HEK293 (cell line): ENCODE results near the gene MMP12.

Experiments used
- CTCF ChIA-PET: fragments of 350-600 bp; formaldehyde crosslinking; extraction: SDS; loops from one replicate; lab custom pipeline; 2021; ENCODE audit warnings: antibody characterized with exemption; lab: Yijun Ruan, JAX
- POLR2A ChIA-PET: fragments of 300-600 bp; formaldehyde crosslinking; extraction: SDS; loops from one replicate; lab custom pipeline; 2020; ENCODE audit warnings: antibody characterized with exemption, inconsistent platforms; lab: Yijun Ruan, JAX
- H3K27ac ChIP-seq: fragments of 200-500 bp; sonication (Bioruptor generic); 2 replicates; pipeline ENCODE4 v1.5.1; 2014; ENCODE audit warnings: low read depth, low read length, control low read depth, inconsistent platforms; ENCODE audit errors: extremely low read depth
- H3K36me3 ChIP-seq, 2 experiments: fragments of 200-500 bp in 1 of 2; sonication (Bioruptor generic) in 1 of 2; 1 replicate in 1 of 2; 2 replicates in 1 of 2; pipeline ENCODE4 v1.5.1; 2014 to 2017; ENCODE audit warnings: inconsistent platforms in 2 of 2, low read length in 2 of 2; ENCODE audit not compliant: control insufficient read depth in 2 of 2, insufficient read depth in 1 of 2
- H3K4me1 ChIP-seq: fragments of 200-500 bp; sonication (Bioruptor generic); 2 replicates; pipeline ENCODE4 v1.5.1; 2014; ENCODE audit warnings: mild to moderate bottlenecking, low read length, inconsistent platforms; ENCODE audit not compliant: control insufficient read depth, insufficient read depth
- H3K4me3 ChIP-seq: 2 replicates; pipeline ENCODE4 v1.5.1; 2011; ENCODE audit warnings: low read depth, mild to moderate bottlenecking, control low read depth, low read length, moderate library complexity
- H3K9me3 ChIP-seq: fragments of 200-500 bp; sonication (Bioruptor generic); 2 replicates; pipeline ENCODE4 v1.5.1; 2014; ENCODE audit warnings: low read depth, low read length, inconsistent platforms; ENCODE audit not compliant: control insufficient read depth, insufficient read depth
- ATF2 ChIP-seq: fragments of 450-650 bp; formaldehyde crosslinking; IDR thresholded peaks from 2 replicates; pipeline ENCODE4 v1.5.1; 2016; ENCODE audit warnings: missing biosample characterization, missing genetic modification characterization, low read depth
- ELK4 ChIP-seq: IDR thresholded peaks from 2 replicates; pipeline ENCODE4 v1.6.1; 2011; ENCODE audit warnings: mild to moderate bottlenecking, low read depth, low read length, borderline replicate concordance
- HOXA7 ChIP-seq: sonication (generic); formaldehyde crosslinking; IDR thresholded peaks from 2 replicates; pipeline ENCODE4 v1.8.1; 2022; ENCODE audit warnings: missing genetic modification reagents, borderline replicate concordance
- KLF8 ChIP-seq: fragments of 450-650 bp; formaldehyde crosslinking; IDR thresholded peaks from 2 replicates; pipeline ENCODE4 v1.5.1; 2016; ENCODE audit warnings: missing biosample characterization, missing genetic modification characterization
- PBX3 ChIP-seq: sonication (generic); formaldehyde crosslinking; IDR thresholded peaks from 2 replicates; pipeline ENCODE4 v1.8.1; 2022; ENCODE audit warnings: mild to moderate bottlenecking, moderate library complexity, missing genetic modification reagents
- YY1 ChIP-seq: fragments of 450-650 bp; formaldehyde crosslinking; IDR thresholded peaks from 2 replicates; pipeline ENCODE4 v1.5.1; 2018; ENCODE audit warnings: missing biosample characterization, missing genetic modification characterization
- ZNF114 ChIP-seq: fragments of 450-650 bp; formaldehyde crosslinking; IDR thresholded peaks from 2 replicates; pipeline ENCODE4 v1.5.0; 2017; ENCODE audit warnings: missing biosample characterization, missing genetic modification characterization
- ZNF121 ChIP-seq: fragments of 450-650 bp; formaldehyde crosslinking; IDR thresholded peaks from 2 replicates; pipeline ENCODE4 v1.5.1; 2016; ENCODE audit warnings: missing biosample characterization, missing genetic modification characterization
- ZNF140 ChIP-seq: fragments of 450-650 bp; formaldehyde crosslinking; IDR thresholded peaks from 2 replicates; pipeline ENCODE4 v1.5.1; 2016; ENCODE audit warnings: missing biosample characterization, missing genetic modification characterization
- ZNF157 ChIP-seq: fragments of 450-650 bp; formaldehyde crosslinking; IDR thresholded peaks from 2 replicates; pipeline ENCODE4 v1.5.1; 2016; ENCODE audit warnings: missing biosample characterization, missing genetic modification characterization
- ZNF2 ChIP-seq: fragments of 450-650 bp; formaldehyde crosslinking; IDR thresholded peaks from 2 replicates; pipeline ENCODE4 v1.5.1; 2016; ENCODE audit warnings: missing biosample characterization, missing genetic modification characterization
- ZNF341 ChIP-seq: fragments of 450-650 bp; formaldehyde crosslinking; IDR thresholded peaks from 2 replicates; pipeline ENCODE4; 2016; ENCODE audit warnings: low read depth, missing biosample characterization, missing genetic modification characterization
- ZNF518A ChIP-seq: fragments of 450-650 bp; formaldehyde crosslinking; conservative IDR thresholded peaks from 2 replicates; pipeline ENCODE4 v1.5.1; 2016; ENCODE audit warnings: low read depth, missing biosample characterization, missing genetic modification characterization
- ZNF654 ChIP-seq: fragments of 450-650 bp; formaldehyde crosslinking; IDR thresholded peaks from 2 replicates; pipeline ENCODE4 v1.5.1; 2016; ENCODE audit warnings: low read depth, missing biosample characterization, missing genetic modification characterization
- ZNF664 ChIP-seq: fragments of 450-650 bp; formaldehyde crosslinking; IDR thresholded peaks from 2 replicates; pipeline ENCODE4 v1.5.1; 2016; ENCODE audit warnings: missing biosample characterization, missing genetic modification characterization
- ZNF704 ChIP-seq: fragments of 450-650 bp; formaldehyde crosslinking; IDR thresholded peaks from 2 replicates; pipeline ENCODE4 v1.5.1; 2016; ENCODE audit warnings: missing biosample characterization, missing genetic modification characterization
- ZNF777 ChIP-seq: fragments of 450-650 bp; formaldehyde crosslinking; IDR thresholded peaks from 2 replicates; pipeline ENCODE4 v1.5.1; 2017; ENCODE audit warnings: missing biosample characterization, missing genetic modification characterization, borderline replicate concordance
- ZNF843 ChIP-seq: fragments of 450-650 bp; formaldehyde crosslinking; IDR thresholded peaks from 2 replicates; pipeline ENCODE4 v1.5.1; 2016; ENCODE audit warnings: missing biosample characterization, missing genetic modification characterization

MMP12 gene

GRCh38 chr11:102853956-102854355, 20.8 kb downstream of the MMP12 start:
- Histone ChIP-seq H3K4me3 (no peak overlapping the region), H3K36me3 (no peaks in the 10 kb centered on the region), H3K4me1 (no peaks in the 10 kb centered on the region), H3K27ac (no peak overlapping the region), H3K9me3 (no peaks in the 10 kb centered on the region)
- POLR2A ChIA-PET = no interaction called here
- CTCF ChIA-PET = interaction anchor here (0.7 kb wide), 1 partner anchor 1496 kb away, joined by 3 read pairs; no protein-coding TSS in a partner anchor
- TF ChIP-seq ZNF2 (no peak), KLF8 (tag by site-specific recombination) (no peak), ZNF157 (tag by site-specific recombination) (no peak), ZNF777 (tag by site-specific recombination) (no peak), ZNF664 (tag by site-specific recombination) (no peak), ZNF114 (tag by site-specific recombination) (no peak), ZNF140 (tag by site-specific recombination) (no peak), HOXA7 (CRISPR knock-in tag) (no peak), ZNF704 (no peak), ZNF341 (tag by site-specific recombination) (no peak), ZNF518A (tag by site-specific recombination) (no peak), ZNF654 (tag by site-specific recombination) (no peak), ELK4 (no peak), YY1 (tag by site-specific recombination) (no peak), ZNF121 (tag by site-specific recombination) (no peak), ZNF843 (tag by site-specific recombination) (no peak), ATF2 (tag by site-specific recombination) (no peak), PBX3 (no peak)
